Psoas muscle (tissue), 8 donors: ENCODE results near the gene TAS2R16. TPM values are rescaled to one million over a fixed set of nuclear protein-coding genes. Genes with fewer than 3 reads are reported as not detected.

Source experiments
- ATAC-seq, 4 donors: fragments of 200-7000 bp; cut with Tn5 transposase; one replicate each; pipeline ENCODE4 v1.9.1; 2020; ENCODE audit warnings: moderate library complexity in 3 of 4, mild to moderate bottlenecking in 2 of 4
- DNase-seq, 2 donors: peaks; one replicate each; pipeline ENCODE4 v3.0.0-alpha.2; 2020
- H3K27ac ChIP-seq: fragments of 200-600 bp; one replicate; pipeline ENCODE4 v1.8.0; 2022
- H3K27me3 ChIP-seq, 3 donors: fragments of 200-600 bp in 1 of 3; one replicate each; pipeline versions ENCODE4 v1.6.1 to v1.8.0; 2013 to 2022; ENCODE audit warnings: low read length in 2 of 3, mild to moderate bottlenecking in 2 of 3, moderate library complexity in 1 of 3; ENCODE audit not compliant: insufficient read depth in 3 of 3
- H3K36me3 ChIP-seq, 2 donors: fragments of 200-600 bp in 1 of 2; one replicate each; pipeline versions ENCODE4 v1.6.1 to v1.8.0; 2013 to 2022; ENCODE audit warnings: low read depth in 1 of 2, mild to moderate bottlenecking in 1 of 2, moderate library complexity in 1 of 2; ENCODE audit not compliant: insufficient read depth in 1 of 2
- H3K4me1 ChIP-seq: fragments of 200-600 bp; one replicate; pipeline ENCODE4 v1.8.0; 2022
- H3K4me3 ChIP-seq: fragments of 200-600 bp; one replicate; pipeline ENCODE4 v1.8.0; 2022; ENCODE audit warnings: mild to moderate bottlenecking
- H3K9me3 ChIP-seq: fragments of 200-600 bp; one replicate; pipeline ENCODE4 v1.8.0; 2022
- CTCF ChIP-seq: fragments of 200-600 bp; IDR thresholded peaks from one replicate; pipeline ENCODE4 v1.8.0; 2022; ENCODE audit warnings: antibody characterized with exemption
- WGBS, 3 donors: extraction: QIAGEN DNeasy Blood & Tissue Kit; methylation state at CpG; one replicate each; pipeline versions ENCODE4 v1.1.6 to v1.1.7; 2013; 5-methylcytosine and 5-hydroxymethylcytosine counted together
- intact Hi-C, 2 donors: fragments of 100-400 bp; cut with DNase I; formaldehyde crosslinking; loops; one replicate each; pipeline versions ENCODE4 v1.11.0 to v1.14.2; 2022
- polyA plus RNA-seq, 3 donors: library from polyadenylated mRNA; stranded (reverse); fragments of 200-250 nt; gene quantifications; one replicate each; pipeline ENCODE4 v1.2.3, GENCODE V29; 2013
- total RNA-seq, 4 donors: library from RNA; stranded (reverse); fragmentation: NEBNext Ultra II Directional in 2 of 4; extraction: Animal tissue kit (Norgen Biotek cat#: 25700) in 2 of 4; gene quantifications; one replicate each; pipeline versions ENCODE4 v1.2.1 to v1.2.4, GENCODE V29; 2021 to 2023
- donor health status: healthy with polysubstance abuse.
- donor health status: DM: no; HTN: no; CAD: no; lungs with moderate emphysema.
- donor health status: Bipolar disorder and iron deficiency.
- donor health status: healthy.
- donor health status: DM: yes; HTN: yes; CAD: no.
- donor health status: DM: no; HTN: no; CAD: no.
- donor health status: DM: no; HTN: no; CAD: no.
- donor health status: DM: yes; HTN: yes; CAD: no.

The TAS2R16 gene
- total and polyA plus RNA-seq, 7 donors, result not detected

- Histone ChIP-seq H3K27me3 (no peaks in the 10 kb centered on the region), H3K4me3 (no peak overlapping the region), H3K9me3 (no peaks in the 10 kb centered on the region), H3K4me1 (no peaks in the 10 kb centered on the region), H3K36me3 (no peaks in the 10 kb centered on the region), H3K27ac (no peak overlapping the region)
- DNase-seq, result no peak
- intact Hi-C loops, result no loop called here
- TF ChIP-seq CTCF, result no peak
- WGBS, 3 donors, result 25 to 28% (median 26%) methylated on average over 1 of the region's 1 CpG
- no peak for ATAC-seq
These were observed 27.1 kb upstream of the TAS2R16 start for GRCh38 chr7:123022576-123022975.

GRCh38 chr7:123012435-123012834 lies 16.9 kb upstream of the TAS2R16 start:
- intact Hi-C loops, result no loop called here
- H3K27ac ChIP-seq, result no peak overlapping the region
- H3K9me3 ChIP-seq, result peaks cover 3% of the 10 kb centered on the region
- DNase-seq (no peak), ATAC-seq (no peak)
- H3K36me3 ChIP-seq, result no peaks in the 10 kb centered on the region
- no peaks in the 10 kb centered on the region for H3K4me1 ChIP-seq
- H3K27me3 ChIP-seq, result no peaks in the 10 kb centered on the region
- no peak for TF ChIP-seq CTCF
- no peak overlapping the region for H3K4me3 ChIP-seq

GRCh38 chr7:123011766-123012369 lies 16.4 kb upstream of the TAS2R16 start:
- Histone ChIP-seq H3K9me3 (peaks cover 3% of the 10 kb centered on the region), H3K27me3 (no peaks in the 10 kb centered on the region), H3K4me1 (no peaks in the 10 kb centered on the region), H3K27ac (no peak overlapping the region), H3K36me3 (no peaks in the 10 kb centered on the region), H3K4me3 (no peak overlapping the region)
- intact Hi-C loops, result no loop called here
- ATAC-seq (no peak), DNase-seq (no peak)
- TF ChIP-seq CTCF, result no peak
- 80 to 84% (median 83%) methylated on average over 2 of the region's 2 CpGs for WGBS, 3 donors

GRCh38 chr7:123004931-123005330 lies 9.4 kb upstream of the TAS2R16 start:
- no peak overlapping the region for H3K4me3 ChIP-seq
- no peaks in the 10 kb centered on the region for H3K4me1 ChIP-seq
- H3K27ac ChIP-seq, result no peak overlapping the region
- intact Hi-C loops, result no loop called here
- no peak for DNase-seq
- no peak for ATAC-seq
- no peaks in the 10 kb centered on the region for H3K9me3 ChIP-seq
- TF ChIP-seq CTCF, result no peak
- 58 to 67% (median 60%) methylated on average over 1 of the region's 1 CpG for WGBS, 3 donors
- H3K36me3 ChIP-seq, result no peaks in the 10 kb centered on the region
- no peaks in the 10 kb centered on the region for H3K27me3 ChIP-seq

- DNase-seq (no peak), ATAC-seq (no peak)
- H3K27ac ChIP-seq, result no peak overlapping the region
- H3K4me1 ChIP-seq, result no peaks in the 10 kb centered on the region
- no peaks in the 10 kb centered on the region for H3K9me3 ChIP-seq
- no peaks in the 10 kb centered on the region for H3K36me3 ChIP-seq
- intact Hi-C loops, result no loop called here
- no peak overlapping the region for H3K4me3 ChIP-seq
- TF ChIP-seq CTCF, result no peak
- no peaks in the 10 kb centered on the region for H3K27me3 ChIP-seq
- 71 to 80% (median 75%) methylated on average over 5 of the region's 5 CpGs for WGBS, 3 donors
These were observed 8.1 kb upstream of the TAS2R16 start for GRCh38 chr7:123003539-123004126.
